ENCODE measurements around the gene LZTR1.
A peak's percentile ranks its signal among the peaks of the same experiment; 100 is the strongest.
"Not testable (repeated sequence)": the region's sequence is repeated elsewhere in the genome, so short reads cannot be mapped to it uniquely, and the experiment has no call there.

Gene LZTR1

DNA sequence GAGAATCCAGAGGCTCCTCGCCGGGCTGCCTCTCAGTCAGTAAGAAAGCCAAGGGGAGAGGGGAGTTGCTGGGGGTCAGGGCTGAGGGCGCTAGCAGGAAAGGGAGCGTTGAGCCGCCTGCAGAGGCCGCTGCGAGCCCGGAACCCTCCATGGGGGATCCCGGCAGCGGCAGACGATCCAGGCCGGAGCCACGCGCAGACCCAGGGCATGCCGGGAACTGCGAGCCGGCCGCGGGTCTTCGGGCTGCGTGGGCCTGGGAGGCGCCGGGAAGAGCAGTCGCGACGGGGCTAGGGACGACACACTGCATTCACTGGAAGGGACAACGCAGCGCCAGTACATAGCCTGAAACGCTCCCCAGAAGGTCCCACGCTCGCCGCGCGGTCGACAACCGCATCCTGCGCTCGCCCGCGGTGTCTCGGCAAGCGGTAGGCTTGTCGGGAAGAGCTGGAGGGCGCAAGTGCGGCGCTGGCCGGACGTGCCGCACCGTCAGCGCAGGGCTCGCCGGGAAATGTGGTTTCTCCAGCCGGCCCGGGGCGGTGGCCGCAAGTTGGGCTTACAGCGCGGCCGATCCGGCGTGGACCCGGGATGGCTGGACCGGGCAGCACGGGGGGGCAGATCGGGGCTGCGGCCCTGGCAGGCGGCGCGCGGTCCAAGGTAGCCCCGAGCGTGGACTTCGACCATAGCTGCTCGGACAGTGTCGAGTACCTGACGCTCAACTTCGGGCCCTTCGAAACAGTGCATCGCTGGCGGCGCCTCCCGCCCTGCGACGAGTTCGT lies at the start of gene LZTR1:
TSS of gene LZTR1 (plus strand) at position 511 of the 776 bp plus-strand sequence. CDS start at position 586, 75 bp downstream.
- DNase-seq (ENCODE audit: low read depth in 1 of 2, low spot score in 1 of 2) = peak; percentile 42 to 65

DNA sequence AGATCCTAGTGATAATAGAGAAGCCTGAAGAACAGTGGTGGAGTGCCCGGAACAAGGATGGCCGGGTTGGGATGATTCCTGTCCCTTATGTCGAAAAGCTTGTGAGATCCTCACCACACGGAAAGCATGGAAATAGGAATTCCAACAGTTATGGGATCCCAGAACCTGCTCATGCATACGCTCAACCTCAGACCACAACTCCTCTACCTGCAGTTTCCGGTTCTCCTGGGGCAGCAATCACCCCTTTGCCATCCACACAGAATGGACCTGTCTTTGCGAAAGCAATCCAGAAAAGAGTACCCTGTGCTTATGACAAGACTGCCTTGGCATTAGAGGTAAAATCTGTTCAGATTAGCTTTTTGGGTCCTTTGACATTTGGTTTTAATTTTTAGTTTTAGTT lies 48.2 kb upstream of the LZTR1 start:
- no peak for DNase-seq (ENCODE audit: low read depth in 1 of 2, low spot score in 1 of 2)

DNA sequence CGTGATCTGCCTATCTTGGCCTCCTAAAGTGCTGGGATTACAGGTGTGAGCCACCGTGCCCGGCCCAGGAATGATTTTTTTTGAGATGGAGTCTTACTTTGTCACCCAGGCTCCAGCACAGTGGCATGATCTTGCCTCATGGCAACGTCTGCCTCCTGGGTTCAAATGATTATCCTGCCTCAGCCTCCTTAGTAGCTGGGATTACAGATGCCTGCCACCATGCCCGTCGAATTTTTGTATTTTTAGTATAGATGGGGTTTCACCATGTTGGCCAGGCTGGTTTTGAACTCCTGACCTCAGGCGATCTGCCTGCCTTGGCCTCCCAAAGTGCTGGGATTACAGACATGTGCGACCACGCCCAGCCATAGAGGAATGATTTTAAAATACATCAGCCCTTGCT lies 47.0 kb upstream of the LZTR1 start:
- DNase-seq (ENCODE audit: low read depth in 1 of 2, low spot score in 1 of 2) = not testable (repeated sequence)

DNA sequence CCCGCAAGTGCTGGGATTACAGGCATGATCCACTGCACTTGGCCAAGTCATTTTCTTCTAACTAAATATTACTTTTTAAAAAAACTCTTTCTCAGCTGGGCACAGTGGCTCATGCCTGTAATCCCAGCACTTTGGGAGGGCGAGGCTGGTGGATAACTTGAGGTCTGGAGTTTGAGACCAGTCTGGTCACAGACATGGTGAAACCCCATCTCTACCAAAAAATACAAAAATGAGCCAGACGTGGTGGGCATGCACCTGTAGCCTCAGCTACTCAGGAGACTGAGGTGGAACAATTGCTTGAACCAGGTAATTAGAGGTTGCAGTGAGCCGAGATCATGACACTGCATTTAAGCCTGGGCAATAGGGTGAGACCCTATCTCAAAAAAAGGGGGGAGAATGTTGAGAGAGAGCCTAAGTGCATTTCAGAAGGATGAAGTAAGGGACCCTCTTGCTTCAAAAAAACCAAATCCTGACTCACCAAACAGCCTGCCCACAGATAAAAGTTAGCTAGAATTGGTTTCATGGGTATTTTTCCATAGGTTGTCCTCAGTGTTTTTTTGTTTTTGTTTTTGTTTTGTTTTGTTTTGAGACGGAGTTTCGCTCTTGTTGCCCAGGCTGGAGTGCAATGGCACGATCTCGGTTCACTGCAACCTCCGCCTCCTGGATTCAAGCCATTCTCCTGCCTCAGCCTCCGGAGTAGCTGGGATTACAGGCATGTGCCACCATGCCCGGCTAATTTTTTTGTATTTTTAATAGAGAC lies 46.1 kb upstream of the LZTR1 start:
- DNase-seq (ENCODE audit: low read depth in 1 of 2, low spot score in 1 of 2) = not testable (repeated sequence)

DNA sequence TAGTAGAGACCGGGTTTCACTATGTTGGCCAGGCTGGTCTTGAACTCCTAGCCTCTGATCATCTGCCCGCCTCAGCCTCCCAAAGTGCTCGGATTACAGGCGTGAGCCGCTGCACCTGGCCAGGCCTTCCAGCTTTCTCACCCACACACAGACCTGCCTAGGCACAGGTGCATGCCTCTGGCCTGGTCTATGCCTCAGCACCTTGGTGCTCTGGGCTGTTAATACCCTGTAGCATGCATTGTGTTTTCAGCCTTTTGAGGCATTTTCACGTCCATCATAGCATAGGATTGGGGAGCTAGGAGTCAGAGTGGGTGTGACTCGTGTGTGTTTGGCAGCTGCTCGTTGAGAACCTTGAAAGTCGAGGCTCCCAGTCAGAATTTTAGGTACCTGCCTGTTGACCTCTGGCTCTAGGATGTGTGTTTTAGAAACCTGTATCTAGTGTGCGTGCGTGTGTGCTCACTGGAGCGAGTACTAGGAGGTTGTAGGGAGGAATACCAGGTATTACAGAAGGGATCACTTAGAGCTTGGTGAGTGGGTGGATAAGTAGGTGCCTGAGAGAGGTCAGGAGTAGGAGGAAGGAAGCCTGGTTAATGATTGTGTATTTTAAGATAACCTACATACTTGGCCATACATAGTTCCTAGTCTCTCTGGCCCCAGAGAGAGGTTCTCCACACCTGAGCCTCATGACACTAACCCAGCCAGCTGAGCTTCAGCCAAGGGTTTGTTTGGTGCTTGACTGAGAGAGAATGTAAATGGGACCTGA lies 44.9 kb upstream of the LZTR1 start:
- DNase-seq (ENCODE audit: low read depth in 1 of 2, low spot score in 1 of 2) = no peak

DNA sequence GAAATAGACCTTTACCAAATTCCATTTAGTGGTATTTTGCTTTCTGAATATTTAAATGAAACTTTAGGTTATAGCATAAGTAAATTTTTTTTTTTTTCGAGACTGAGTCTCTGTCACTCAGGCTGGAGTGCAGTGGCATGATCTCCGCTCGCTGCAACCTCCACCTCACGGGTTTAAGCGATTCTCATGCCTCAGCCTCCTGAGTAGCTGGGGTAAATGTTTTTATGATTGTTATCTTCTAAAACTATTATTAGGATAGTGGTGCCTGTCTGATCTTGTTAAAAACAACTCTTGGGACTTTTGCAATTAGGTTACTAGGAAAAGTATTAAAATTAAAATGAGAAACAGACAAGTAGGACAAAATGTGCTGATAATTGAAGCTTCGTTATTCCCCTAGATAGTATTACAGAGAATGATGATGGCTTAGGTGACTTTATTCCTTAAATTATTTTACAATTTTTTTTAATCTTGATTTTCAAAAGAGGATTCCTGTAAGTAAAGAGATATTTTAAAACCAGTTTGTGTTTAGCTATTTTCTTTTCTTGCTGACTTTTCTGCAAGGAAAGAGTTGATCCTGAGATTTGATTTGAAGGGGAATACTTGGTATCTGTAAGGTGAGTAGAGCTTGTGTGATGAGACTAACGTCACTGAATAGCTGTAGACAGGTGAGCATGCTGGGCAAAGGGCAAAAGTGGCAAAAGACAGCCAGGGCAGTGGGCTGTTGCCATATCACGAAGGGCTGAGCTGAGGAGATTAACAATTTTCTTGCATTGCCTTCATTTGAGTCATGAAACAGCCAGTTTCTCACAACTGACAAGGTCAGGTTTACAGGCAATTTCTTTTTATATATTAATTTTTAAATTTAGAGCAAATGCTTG lies 44.1 kb upstream of the LZTR1 start:
- no peak for DNase-seq (ENCODE audit: low read depth in 1 of 2, low spot score in 1 of 2)

DNA sequence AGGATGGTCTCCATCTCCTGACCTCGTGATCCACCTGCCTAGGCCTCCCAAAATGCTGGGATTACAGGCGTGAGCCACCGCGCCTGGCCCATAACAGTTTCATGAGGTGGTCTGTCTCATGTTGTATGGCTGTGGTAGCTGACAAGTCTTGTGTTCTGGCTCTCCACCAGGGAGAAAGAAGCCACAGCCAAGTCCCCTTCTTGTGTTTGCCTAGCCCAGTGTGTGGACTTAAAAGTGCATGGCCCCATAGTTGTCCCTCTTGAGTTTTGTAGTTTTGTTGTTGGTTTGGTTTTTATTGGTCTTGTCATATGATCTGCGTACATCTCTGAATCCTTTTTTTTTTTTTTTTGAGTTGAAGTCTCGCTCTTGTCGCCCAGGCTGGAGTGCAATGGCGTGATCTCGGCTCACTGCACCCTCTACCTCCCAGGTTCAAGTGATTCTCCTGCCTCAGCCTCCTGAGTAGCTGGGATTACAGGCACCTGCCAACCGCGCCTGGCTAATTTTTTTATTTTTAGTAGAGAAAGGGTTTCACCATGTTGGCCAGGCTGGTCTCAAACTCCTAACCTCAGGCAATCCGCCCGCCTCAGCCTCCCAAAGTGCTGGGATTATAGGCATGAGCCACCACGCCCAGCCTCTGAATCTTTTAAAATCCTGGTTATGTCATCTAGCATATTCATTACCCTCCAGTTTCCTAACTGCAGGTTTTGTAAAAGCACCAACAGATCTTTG lies 42.5 kb upstream of the LZTR1 start:
- not testable (repeated sequence) for DNase-seq (ENCODE audit: low read depth in 1 of 2, low spot score in 1 of 2)

DNA sequence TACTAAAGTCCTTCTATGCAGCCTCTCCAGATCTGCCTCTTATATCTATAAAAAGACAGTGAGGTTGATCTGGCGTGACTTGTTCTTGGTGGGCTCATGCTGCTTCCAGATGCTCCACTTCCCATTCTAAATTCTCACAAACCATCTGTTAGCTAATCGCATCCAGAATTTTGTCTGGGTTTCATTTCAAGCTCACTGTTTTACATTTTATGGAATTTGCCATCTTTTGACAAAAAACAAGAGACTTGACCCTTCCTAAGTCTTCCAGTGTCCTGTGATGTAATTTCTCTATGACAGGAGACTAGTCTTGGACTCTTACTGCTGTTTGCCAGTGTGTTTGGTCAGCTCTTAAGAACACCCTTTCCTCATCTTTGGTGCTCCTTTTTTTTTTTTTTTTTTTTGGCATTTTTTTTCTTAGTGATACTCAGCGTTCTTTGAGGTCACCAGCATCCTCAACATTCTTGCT lies 41.9 kb upstream of the LZTR1 start:
- DNase-seq (ENCODE audit: low read depth in 1 of 2, low spot score in 1 of 2) = no peak

DNA sequence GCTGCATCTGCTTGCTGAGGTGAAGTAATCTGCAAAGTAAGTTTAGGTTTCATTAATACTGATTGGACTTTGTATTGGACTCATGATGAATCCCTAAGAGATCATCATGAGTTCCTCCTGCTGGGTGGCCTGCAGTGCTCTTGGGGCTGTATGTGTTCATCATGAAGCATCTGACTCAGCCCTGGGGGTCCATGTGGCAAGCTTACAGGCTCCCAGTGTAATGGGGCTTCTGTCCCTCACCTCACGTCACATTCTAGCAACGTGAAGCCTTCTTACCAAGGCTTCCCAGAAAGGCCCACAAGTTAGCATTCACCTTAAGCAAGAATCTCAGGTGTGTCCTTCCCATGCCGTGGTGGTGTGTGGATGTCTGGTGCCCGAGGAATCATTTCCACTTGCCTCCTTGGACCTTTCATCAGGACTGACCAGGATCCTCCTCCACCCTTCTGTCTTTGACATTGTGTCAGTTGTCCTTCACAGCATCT lies 41.2 kb upstream of the LZTR1 start:
- DNase-seq (ENCODE audit: low read depth in 1 of 2, low spot score in 1 of 2) = no peak

DNA sequence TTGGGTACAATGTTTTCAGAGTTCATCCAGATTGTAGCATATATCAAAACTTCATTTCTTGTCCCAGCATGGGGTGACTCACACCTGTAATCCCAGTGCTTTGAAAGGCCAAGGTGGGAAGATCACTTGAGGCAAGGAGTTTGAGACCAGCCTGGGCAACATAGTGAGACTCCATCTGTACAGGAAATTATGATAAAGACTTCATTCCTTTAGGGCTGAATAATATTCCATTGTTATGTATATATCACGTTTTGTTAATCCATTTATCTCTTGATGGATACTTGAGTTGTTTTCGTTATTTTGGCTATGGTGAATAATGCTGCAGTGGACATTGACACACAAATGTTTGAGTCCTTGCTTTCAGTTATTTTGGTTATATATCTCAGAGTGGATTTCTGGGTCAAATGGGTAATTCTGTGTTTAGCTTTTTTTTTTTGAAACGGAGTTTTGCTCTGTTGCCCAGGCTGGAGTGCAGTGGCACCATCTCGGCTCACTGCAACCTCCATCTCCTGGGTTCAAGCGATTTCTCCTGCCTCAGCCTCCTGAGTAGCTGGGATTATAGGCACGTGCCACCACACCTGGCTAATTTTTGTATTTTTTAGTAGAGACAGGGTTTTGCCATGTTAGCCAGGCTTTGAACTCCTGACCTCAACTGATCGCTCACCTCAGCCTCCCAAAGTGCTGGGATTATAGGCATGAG lies 39.7 kb upstream of the LZTR1 start:
- DNase-seq (ENCODE audit: low read depth in 1 of 2, low spot score in 1 of 2) = not testable (repeated sequence)

DNA sequence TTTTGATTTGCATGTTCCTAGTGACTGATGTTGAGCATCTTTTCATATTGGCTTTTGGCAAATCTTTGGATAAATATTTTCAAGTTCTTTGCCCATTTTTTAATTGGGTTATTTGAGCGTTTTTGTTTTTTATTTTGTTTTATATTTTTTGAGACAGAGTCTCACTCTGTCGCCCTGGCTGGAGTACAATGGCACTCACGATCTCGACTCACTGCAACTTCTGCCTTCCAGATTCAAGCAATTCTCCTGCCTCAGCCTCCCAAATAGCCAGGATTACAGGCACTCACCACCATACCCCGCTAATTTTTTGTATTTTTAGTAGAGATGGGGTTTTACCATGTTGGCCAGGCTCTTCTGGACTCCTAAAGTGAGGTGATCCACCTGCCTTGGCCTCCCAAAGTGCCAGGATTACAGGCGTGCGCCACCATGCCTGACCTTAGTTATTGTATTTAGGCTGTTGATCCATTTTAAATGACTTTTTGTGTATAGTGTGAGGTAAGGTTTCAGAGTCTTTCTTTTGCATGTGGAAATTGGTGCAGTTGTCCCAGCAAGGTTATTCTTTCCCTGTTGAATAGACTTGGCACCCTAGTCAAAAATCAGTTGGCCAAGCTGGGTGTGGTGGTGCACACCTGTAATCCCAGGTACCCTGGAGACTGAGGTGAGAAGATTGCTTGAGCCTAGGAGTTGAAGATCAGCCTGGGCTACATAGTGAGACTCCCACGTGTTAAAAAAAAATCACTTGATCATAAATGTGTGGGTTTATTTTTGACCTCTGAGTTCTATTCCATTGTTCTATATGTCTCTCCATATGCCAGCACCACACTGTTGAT lies 38.8 kb upstream of the LZTR1 start:
- DNase-seq (ENCODE audit: low read depth in 1 of 2, low spot score in 1 of 2) = no peak

DNA sequence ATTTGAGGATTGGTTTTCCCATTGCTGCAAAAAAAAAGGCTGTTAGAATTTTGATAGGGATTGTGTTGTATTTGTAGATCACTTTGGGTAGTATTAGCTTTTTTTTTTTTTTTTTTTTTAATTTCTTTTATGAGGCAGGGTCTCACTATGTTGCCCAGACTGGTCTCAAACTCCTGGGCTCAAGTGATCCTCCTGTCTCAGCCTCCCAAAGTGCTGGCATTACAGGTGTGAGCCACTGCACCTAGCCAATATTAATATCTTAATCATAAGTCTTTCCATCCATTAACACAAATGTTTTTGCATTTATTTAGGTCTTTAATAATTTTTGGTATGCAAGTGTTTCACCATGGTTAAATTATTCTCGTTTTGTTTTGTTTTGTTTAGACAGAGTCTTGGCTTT lies 38.1 kb upstream of the LZTR1 start:
- no peak for DNase-seq (ENCODE audit: low read depth in 1 of 2, low spot score in 1 of 2)

DNA sequence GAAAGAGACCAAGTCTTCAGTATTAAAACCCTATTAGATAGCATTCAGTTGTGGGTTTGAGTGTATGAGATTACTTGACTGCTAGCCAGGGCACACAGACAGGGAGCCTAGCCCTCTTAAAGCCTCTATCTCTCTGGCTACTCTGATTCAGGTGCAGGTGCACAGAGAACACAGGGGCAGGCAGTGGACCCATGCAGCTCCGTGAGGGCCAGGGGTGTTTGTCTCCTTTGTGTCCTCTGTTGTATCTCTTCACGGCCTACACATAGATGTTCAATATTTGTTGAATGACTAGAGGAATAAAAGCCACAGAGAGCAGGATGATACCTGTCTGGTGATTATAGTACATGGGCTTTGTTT lies 36.5 kb upstream of the LZTR1 start:
- DNase-seq (ENCODE audit: low read depth in 1 of 2, low spot score in 1 of 2) = no peak

DNA sequence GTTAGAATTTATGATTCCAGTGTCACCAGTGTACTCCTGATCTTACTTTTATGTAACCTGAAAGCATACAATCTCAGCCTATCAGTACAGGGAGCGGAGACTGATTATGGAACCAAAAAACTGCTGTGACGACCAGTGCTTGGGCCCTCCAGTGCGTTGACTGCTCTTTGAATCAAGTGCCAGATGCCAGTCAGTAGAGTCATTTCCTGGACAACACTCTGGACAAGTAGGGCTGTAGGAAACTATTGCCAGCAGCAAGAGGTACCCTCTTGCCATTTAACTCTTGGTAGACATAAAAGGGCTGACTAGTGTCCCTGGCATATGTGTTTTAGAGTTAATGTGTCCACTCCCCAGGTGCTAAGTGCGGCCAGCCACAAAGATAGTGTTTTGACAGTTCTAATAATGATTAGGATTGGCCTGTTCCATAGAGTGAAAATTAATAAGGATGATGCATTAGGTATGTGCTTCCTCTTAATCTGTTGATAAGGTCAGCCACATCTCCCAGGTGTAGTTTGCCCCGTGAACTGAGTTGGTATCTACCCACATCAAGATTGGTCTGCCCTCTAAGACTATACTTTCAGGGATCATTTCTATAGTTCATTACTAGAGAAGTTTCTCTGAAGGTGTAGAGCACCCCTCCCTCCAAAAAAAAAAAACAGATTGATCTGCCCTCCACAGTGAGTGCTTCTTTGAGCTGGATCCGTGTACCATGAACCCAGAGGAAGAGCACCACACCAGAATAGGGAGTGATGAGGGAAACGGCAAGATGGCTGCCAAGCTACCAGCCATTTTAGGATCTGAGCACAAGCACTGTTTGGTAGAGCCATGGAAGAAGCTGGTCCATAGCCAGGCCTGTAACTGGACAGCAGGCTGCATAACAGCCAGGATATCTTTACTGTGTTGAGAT lies 35.8 kb upstream of the LZTR1 start:
- DNase-seq (ENCODE audit: low read depth in 1 of 2, low spot score in 1 of 2) = no peak

DNA sequence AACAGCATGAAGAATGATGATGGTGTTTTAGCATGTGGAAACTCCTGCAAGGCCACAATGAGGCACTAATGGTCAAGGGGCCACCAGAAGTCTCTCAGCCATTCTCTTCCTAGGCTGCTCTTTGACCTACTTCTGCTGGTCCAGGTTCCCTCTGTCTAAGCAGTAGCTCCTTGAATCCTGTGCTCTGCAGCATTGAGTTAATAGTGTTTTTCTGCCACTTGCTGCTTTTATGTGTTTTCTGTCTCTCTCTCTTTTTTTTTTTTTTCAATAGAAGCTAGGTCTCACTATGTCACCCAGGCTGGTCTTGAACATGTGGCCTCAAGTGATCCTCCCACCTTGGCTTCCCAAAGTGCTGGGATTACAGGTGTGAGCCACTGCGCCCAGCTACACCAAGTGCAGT lies 35.1 kb upstream of the LZTR1 start:
- no peak for DNase-seq (ENCODE audit: low read depth in 1 of 2, low spot score in 1 of 2)

DNA sequence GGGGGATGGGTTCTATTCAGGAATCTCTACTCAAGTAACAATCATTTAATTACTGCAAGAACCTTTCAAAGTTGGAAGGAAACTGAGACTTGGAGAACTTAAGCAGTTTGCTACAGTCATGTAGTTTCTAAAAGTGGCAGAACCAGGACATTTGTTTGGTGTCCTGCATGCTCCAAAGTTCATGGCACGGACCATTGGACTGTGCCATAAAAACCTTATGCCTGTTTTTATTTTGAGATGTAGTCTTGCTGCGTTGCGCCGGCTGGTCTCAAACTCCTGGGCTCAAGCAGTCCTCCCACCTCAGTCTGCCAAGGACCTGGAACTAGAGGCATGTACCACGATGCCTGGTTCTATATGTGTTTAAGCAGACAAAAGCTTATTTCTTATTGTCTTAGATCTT lies 33.6 kb upstream of the LZTR1 start:
- no peak for DNase-seq (ENCODE audit: low read depth in 1 of 2, low spot score in 1 of 2)

DNA sequence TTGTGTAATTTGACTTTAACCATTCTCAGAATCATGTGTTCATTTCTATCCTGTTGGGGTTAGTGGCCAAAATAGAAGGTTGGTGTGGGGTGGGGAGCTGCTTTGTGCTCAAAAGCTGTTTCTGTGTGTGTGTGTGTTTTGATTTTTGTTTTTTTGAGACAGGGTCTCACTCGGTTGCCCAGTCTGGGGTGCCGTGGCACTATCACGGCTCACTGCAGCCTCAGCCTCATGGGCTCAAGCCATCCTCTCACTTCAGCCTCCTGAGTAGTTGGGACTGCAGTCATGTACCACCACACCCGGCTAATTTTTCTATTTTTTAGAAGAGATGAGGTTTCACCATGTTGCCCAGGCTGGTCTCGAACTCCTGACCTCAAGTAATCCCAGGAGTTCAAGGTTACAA lies 33.1 kb upstream of the LZTR1 start:
- DNase-seq (ENCODE audit: low read depth in 1 of 2, low spot score in 1 of 2) = no peak

Data from stimulated activated CD4-positive, alpha-beta T cell treated with anti-CD3 and anti-CD28 coated beads, Interleukin-15, amount 100 ng/mL, for 1 hour (primary cell).